GM12875 (cell line): ENCODE measurements around the gene DNAJC25.

ENCODE experiments used
- H3K4me3 ChIP-seq: one replicate; pipeline ENCODE4 v1.5.1; 2011; ENCODE audit warnings: low read depth, low read length, control low read depth
- CTCF ChIP-seq: IDR thresholded peaks from 2 replicates; pipeline ENCODE4 v1.5.1; 2011; ENCODE audit warnings: low read depth, mild to moderate bottlenecking, control low read depth, inconsistent platforms, low read length, moderate library complexity, borderline replicate concordance; ENCODE audit not compliant: insufficient read depth

The DNAJC25 gene

GRCh38 chr9:111683392-111683791 is 52.3 kb downstream of the DNAJC25 start:
- no peak overlapping the region for H3K4me3 ChIP-seq
- TF ChIP-seq CTCF = no peak

GRCh38 chr9:111691672-111692329 is 60.7 kb downstream of the DNAJC25 start:
- no peak for TF ChIP-seq CTCF
- H3K4me3 ChIP-seq = no peak overlapping the region

DNA sequence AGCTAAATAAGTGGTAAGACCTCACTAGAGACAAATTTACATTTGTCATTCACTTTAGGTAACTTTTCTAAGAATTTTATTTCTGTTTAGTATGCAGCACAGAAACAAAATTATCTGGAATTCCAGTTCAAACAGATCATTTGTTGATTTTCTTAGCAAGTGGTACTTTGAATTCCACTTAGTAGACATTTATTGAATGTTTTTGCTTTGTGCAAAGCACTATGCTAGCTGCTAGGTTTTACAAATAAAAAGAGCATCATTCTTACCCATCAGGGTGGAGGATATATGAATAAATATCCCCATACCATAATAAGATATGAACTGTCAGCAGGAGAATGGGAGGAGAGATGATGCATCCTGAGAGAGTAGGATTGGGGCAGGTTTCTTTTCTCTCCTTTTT is 65.7 kb downstream of the DNAJC25 start:
- TF ChIP-seq CTCF = no peak
- H3K4me3 ChIP-seq = no peak overlapping the region

DNA sequence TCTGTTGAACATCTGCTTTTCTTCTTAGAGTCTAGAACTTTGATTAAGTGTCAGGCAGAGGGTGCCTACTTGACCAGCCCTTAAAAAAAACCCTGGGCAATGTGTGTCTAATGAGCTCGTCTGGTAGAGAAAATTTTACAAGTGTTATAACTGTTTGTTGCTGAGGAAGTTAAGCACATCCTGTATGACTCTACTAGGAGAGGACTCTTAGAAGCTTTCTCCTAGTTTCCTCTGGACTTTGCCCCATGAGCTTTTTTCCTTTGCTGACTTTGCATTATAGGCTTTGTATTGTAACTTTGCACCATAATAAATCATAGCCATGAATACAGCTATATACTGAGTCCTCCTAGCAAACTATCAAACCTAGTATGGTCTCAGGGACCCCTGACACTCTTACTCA is 69.6 kb downstream of the DNAJC25 start:
- no peak for TF ChIP-seq CTCF
- H3K4me3 ChIP-seq = no peak overlapping the region
